Stimulated activated naive CD4-positive, alpha-beta T cell treated with Interleukin-2 at 50 U/mL for 16 hours (primary cell): ENCODE data around the gene TAS1R1.
A peak's percentile ranks its signal among the peaks of the same experiment; 100 is the strongest.
"Not testable (repeated sequence)": the region's sequence is repeated elsewhere in the genome, so short reads cannot be mapped to it uniquely, and the experiment has no call there.

Experiments used
- DNase-seq: peaks from one replicate; lab custom pipeline; 2025; lab: John Stamatoyannopoulos, UW

TAS1R1 gene

GRCh38 chr1:6521536-6521935 is 33.6 kb upstream of the TAS1R1 start:
- no peak for DNase-seq

GRCh38 chr1:6523566-6523965 is 31.5 kb upstream of the TAS1R1 start:
- DNase-seq = no peak

GRCh38 chr1:6526316-6526715 is 28.8 kb upstream of the TAS1R1 start:
- DNase-seq = no peak

GRCh38 chr1:6528492-6528891 is 26.6 kb upstream of the TAS1R1 start:
- DNase-seq = no peak

- no peak for DNase-seq
These were observed 24.5 kb upstream of the TAS1R1 start for GRCh38 chr1:6530504-6531160.

- no peak for DNase-seq
These were observed 23.1 kb upstream of the TAS1R1 start for GRCh38 chr1:6531996-6532395.

GRCh38 chr1:6534248-6534822 is 20.8 kb upstream of the TAS1R1 start:
- DNase-seq = no peak

GRCh38 chr1:6535214-6535613 is 19.9 kb upstream of the TAS1R1 start:
- no peak for DNase-seq

GRCh38 chr1:6536291-6536690 is 18.8 kb upstream of the TAS1R1 start:
- no peak for DNase-seq

- no peak for DNase-seq
These were observed 16.2 kb upstream of the TAS1R1 start for GRCh38 chr1:6538956-6539355.

- DNase-seq = no peak
These were observed 10.3 kb upstream of the TAS1R1 start for GRCh38 chr1:6544831-6545230.

GRCh38 chr1:6545276-6546112 is 9.6 kb upstream of the TAS1R1 start:
- DNase-seq = no peak

- DNase-seq = no peak
These were observed 8.8 kb upstream of the TAS1R1 start for GRCh38 chr1:6546326-6546725.

- DNase-seq = no peak
These were observed 7.8 kb upstream of the TAS1R1 start for GRCh38 chr1:6547301-6547700.

- peak; percentile 90 for DNase-seq
These were observed 838 bp upstream of the TAS1R1 start, which contains the start of gene NOL9 for GRCh38 chr1:6554031-6554906. TSS of gene NOL9 (minus strand) at chr1:6554513. CDS start at chr1:6554502, 11 bp downstream.

- DNase-seq = no peak
These were observed 2.5 kb downstream of the TAS1R1 start for GRCh38 chr1:6557597-6557996.

GRCh38 chr1:6559161-6559560 is 4.1 kb downstream of the TAS1R1 start:
- DNase-seq = not testable (repeated sequence)

GRCh38 chr1:6560267-6560666 is 5.2 kb downstream of the TAS1R1 start:
- DNase-seq = no peak

GRCh38 chr1:6569033-6569432 is 13.9 kb downstream of the TAS1R1 start:
- no peak for DNase-seq

GRCh38 chr1:6570100-6570499 is 15.0 kb downstream of the TAS1R1 start:
- DNase-seq = no peak

- DNase-seq = no peak
These were observed 15.9 kb downstream of the TAS1R1 start for GRCh38 chr1:6570987-6571386.
